ENCODE measurements around the gene PRAMEF33.
"Not testable (repeated sequence)": the region's sequence is repeated elsewhere in the genome, so short reads cannot be mapped to it uniquely, and the experiment has no call there.

Gene PRAMEF33

GRCh38 chr1:13303239-13303638 is at the start of gene PRAMEF33:
Gene PRAMEF33 (plus strand): TSS chr1:13303539. CDS start chr1:13305955, 2,416 bp downstream.
- not testable (repeated sequence) for DNase-seq

- DNase-seq = not testable (repeated sequence)
Measured at GRCh38 chr1:13253898-13254297, 49.4 kb upstream of the PRAMEF33 start, which contains the start of gene PRAMEF5. Gene PRAMEF5 (plus strand): TSS chr1:13254198. CDS start chr1:13259269, 5,071 bp downstream.

GRCh38 chr1:13265124-13265523 is 38.2 kb upstream of the PRAMEF33 start:
- DNase-seq = not testable (repeated sequence)

- DNase-seq = not testable (repeated sequence)
Measured at GRCh38 chr1:13277016-13277415, 26.3 kb upstream of the PRAMEF33 start.

- DNase-seq = not testable (repeated sequence)
Measured at GRCh38 chr1:13279617-13280016, 23.7 kb upstream of the PRAMEF33 start.

GRCh38 chr1:13285037-13285436 is 18.3 kb upstream of the PRAMEF33 start, which contains the start of gene PRAMEF8:
Gene PRAMEF8 (minus strand): TSS chr1:13285137. CDS start chr1:13284091, 1,046 bp downstream.
- DNase-seq = not testable (repeated sequence)

- DNase-seq = not testable (repeated sequence)
Measured at GRCh38 chr1:13289030-13289429, 14.3 kb upstream of the PRAMEF33 start.

- not testable (repeated sequence) for DNase-seq
Measured at GRCh38 chr1:13297216-13297931, 6.0 kb upstream of the PRAMEF33 start.

- DNase-seq = not testable (repeated sequence)
Measured at GRCh38 chr1:13298699-13299098, 4.6 kb upstream of the PRAMEF33 start.

- DNase-seq = not testable (repeated sequence)
Measured at GRCh38 chr1:13302197-13302596, 1.1 kb upstream of the PRAMEF33 start.

GRCh38 chr1:13315281-13315680 is 11.9 kb downstream of the PRAMEF33 start, which contains the start of gene PRAMEF15:
Gene PRAMEF15 (plus strand): TSS chr1:13315581. CDS start chr1:13318408, 2,827 bp downstream.
- DNase-seq = not testable (repeated sequence)

- DNase-seq = not testable (repeated sequence)
Measured at GRCh38 chr1:13342496-13342895, 39.2 kb downstream of the PRAMEF33 start.

GRCh38 chr1:13347034-13347433 is 43.7 kb downstream of the PRAMEF33 start, which contains the start of gene PRAMEF14:
Gene PRAMEF14 (minus strand): TSS chr1:13347134. CDS start chr1:13345314, 1,820 bp downstream.
- DNase-seq = not testable (repeated sequence)

GRCh38 chr1:13353476-13353875 is 50.1 kb downstream of the PRAMEF33 start:
- DNase-seq = not testable (repeated sequence)

GRCh38 chr1:13354475-13354874 is 51.1 kb downstream of the PRAMEF33 start:
- not testable (repeated sequence) for DNase-seq

- peak; percentile 47 for DNase-seq
Measured at GRCh38 chr1:13356774-13357173, 53.4 kb downstream of the PRAMEF33 start.

Measured in inflammatory macrophage treated with lipopolysaccharide for 4 hours (primary cell).